Esophagus muscularis mucosa (tissue), 3 donors: ENCODE measurements around the gene STK32B.

Experiments
- CTCF ChIP-seq, 3 experiments: fragments of 200-600 bp in 2 of 3; fragments of 450-650 bp in 1 of 3; sonication (generic) in 2 of 3; IDR thresholded peaks; one replicate each; pipeline ENCODE4 v1.5.1; 2017 to 2019; ENCODE audit warnings: antibody characterized with exemption in 3 of 3, mild to moderate bottlenecking in 2 of 3, moderate library complexity in 1 of 3
- POLR2A ChIP-seq: fragments of 450-650 bp; IDR thresholded peaks from one replicate; pipeline ENCODE4 v1.6.1; 2017; ENCODE audit warnings: antibody characterized with exemption, moderate library complexity, mild to moderate bottlenecking, low read depth
- POLR2AphosphoS5 ChIP-seq, 2 donors: sonication (generic); formaldehyde crosslinking; IDR thresholded peaks; one replicate each; pipeline ENCODE4 v1.6.1; 2017; ENCODE audit warnings: antibody characterized with exemption in 2 of 2

DNA sequence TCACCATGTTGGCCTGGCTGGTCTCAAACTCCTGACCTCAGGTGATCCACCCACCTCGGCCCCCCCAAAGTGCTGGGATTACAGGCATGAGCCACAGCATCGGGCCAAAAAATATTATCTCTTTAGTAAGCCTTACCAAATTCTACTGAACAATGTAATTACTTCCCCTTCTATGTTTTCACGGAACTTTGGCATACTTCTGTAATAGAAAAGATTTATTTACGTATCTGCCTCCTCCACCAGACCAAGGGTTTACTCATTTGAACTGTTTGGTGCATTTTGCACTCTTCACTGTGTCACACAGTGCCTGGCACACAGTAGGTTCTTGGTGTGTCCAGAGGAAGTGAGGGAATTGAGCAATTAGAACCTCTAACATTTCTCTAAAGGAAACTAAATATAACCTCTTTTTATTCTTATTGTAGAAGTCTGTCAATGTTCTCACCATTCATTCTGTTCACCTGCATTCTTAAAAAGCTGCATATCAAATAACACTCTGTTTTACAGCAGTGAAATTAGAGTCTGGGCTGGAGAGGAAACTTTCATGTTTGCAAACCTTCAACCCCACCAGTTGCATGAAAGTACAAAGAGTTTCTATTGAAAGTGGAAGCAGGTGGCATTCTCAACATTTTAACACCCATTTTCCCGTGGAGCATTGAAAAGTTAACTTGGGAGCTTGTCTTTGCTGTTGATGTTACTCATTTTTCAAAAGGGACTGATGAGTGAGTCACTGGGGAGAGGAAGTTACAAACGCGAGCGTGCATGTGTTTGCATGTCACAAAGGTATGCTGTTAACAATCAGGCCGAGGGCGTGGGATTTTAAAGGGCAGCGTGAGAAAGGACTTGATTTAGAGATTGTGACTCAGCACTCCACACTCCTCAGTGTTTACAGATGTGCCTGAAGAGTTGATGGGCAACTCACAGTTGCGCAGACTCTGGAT is 314.1 kb downstream of the STK32B start:
- TF ChIP-seq CTCF (IDR thresholded peaks at IDR 0.05), result no peak
- no peak for TF ChIP-seq POLR2A
- no peak for TF ChIP-seq POLR2AphosphoS5 (IDR thresholded peaks at IDR 0.05)
